ENCODE measurements around the gene SERAC1. TPM values are rescaled to one million over a fixed set of nuclear protein-coding genes. Genes with fewer than 3 reads are reported as not detected.

Gene SERAC1
- total and polyA plus RNA-seq, 4 donors: 2.0 to 4.4 (median 2.3) TPM

- DNase-seq (ENCODE audit: low spot score): no peak
- Histone ChIP-seq H3K9me3 (ENCODE audit: control insufficient read depth in 4 of 4, low read length in 3 of 4) (no peaks in the 10 kb centered on the region), H3K4me1 (ENCODE audit: control insufficient read depth in 4 of 4, insufficient read depth in 4 of 4, low read length in 3 of 4) (no peaks in the 10 kb centered on the region), H3K27ac (ENCODE audit: low read depth in 1 of 2, low read length in 2 of 2) (no peak overlapping the region), H3K27me3 (ENCODE audit: control insufficient read depth in 4 of 4, insufficient read depth in 4 of 4, low read length in 3 of 4) (no peaks in the 10 kb centered on the region), H3K4me3 (ENCODE audit: low read depth in 1 of 3, low read length in 3 of 3) (no peak overlapping the region), H3K9ac (ENCODE audit: low read depth in 1 of 2, low read length in 2 of 2) (no peak overlapping the region), H3K36me3 (ENCODE audit: control insufficient read depth in 4 of 4, insufficient read depth in 3 of 4, low read depth in 1 of 4, low read length in 3 of 4) (peaks cover 0 to 11% (median 3%) of the 10 kb centered on the region in 4 donors)
- 95% methylated on average over 6 of the region's 6 CpGs for WGBS
- TF ChIP-seq RAD21 (IDR thresholded peaks at IDR 0.05) (no peak), YY1 (IDR thresholded peaks at IDR 0.05) (no peak), FOXA1 (IDR thresholded peaks at IDR 0.05) (no peak), MAX (IDR thresholded peaks at IDR 0.05) (no peak), FOXA2 (IDR thresholded peaks at IDR 0.05) (no peak), TAF1 (conservative IDR thresholded peaks at IDR 0.05) (no peak)
Observed at GRCh38 chr6:158115508-158115907, 52.6 kb downstream of the SERAC1 start.

- no peak overlapping the region for H3K9ac ChIP-seq (ENCODE audit: low read depth in 1 of 2, low read length in 2 of 2)
- over 99% methylated on average over 4 of the region's 4 CpGs for WGBS
- H3K27me3 ChIP-seq (ENCODE audit: control insufficient read depth in 4 of 4, insufficient read depth in 4 of 4, low read length in 3 of 4): no peaks in the 10 kb centered on the region
- H3K4me1 ChIP-seq (ENCODE audit: control insufficient read depth in 4 of 4, insufficient read depth in 4 of 4, low read length in 3 of 4): no peaks in the 10 kb centered on the region
- H3K27ac ChIP-seq (ENCODE audit: low read depth in 1 of 2, low read length in 2 of 2): no peak overlapping the region
- no peak for DNase-seq (ENCODE audit: low spot score)
- TF ChIP-seq REST (IDR thresholded peaks at IDR 0.05) (no peak), HNF4G (IDR thresholded peaks at IDR 0.05) (no peak), EGR1 (IDR thresholded peaks at IDR 0.05; ENCODE audit: low read depth in 2 of 2) (no peak), ATF3 (IDR thresholded peaks at IDR 0.05) (no peak), JUND (IDR thresholded peaks at IDR 0.05) (no peak), ZBTB33 (IDR thresholded peaks at IDR 0.05) (no peak), NR2F2 (IDR thresholded peaks at IDR 0.05) (no peak)
- peaks cover 0 to 11% (median 3%) of the 10 kb centered on the region in 4 donors for H3K36me3 ChIP-seq (ENCODE audit: control insufficient read depth in 4 of 4, insufficient read depth in 3 of 4, low read depth in 1 of 4, low read length in 3 of 4)
- no peak overlapping the region for H3K4me3 ChIP-seq (ENCODE audit: low read depth in 1 of 3, low read length in 3 of 3)
- no peaks in the 10 kb centered on the region for H3K9me3 ChIP-seq (ENCODE audit: control insufficient read depth in 4 of 4, low read length in 3 of 4)
Observed at GRCh38 chr6:158115102-158115501, 53.0 kb downstream of the SERAC1 start.

- H3K27ac ChIP-seq (ENCODE audit: low read depth in 1 of 2, low read length in 2 of 2): no peak overlapping the region
- peaks cover 0 to 6% (median 3%) of the 10 kb centered on the region in 4 donors for H3K36me3 ChIP-seq (ENCODE audit: control insufficient read depth in 4 of 4, insufficient read depth in 3 of 4, low read depth in 1 of 4, low read length in 3 of 4)
- H3K4me3 ChIP-seq (ENCODE audit: low read depth in 1 of 3, low read length in 3 of 3): no peak overlapping the region
- H3K9ac ChIP-seq (ENCODE audit: low read depth in 1 of 2, low read length in 2 of 2): no peak overlapping the region
- no peak for DNase-seq (ENCODE audit: low spot score)
- no peaks in the 10 kb centered on the region for H3K4me1 ChIP-seq (ENCODE audit: control insufficient read depth in 4 of 4, insufficient read depth in 4 of 4, low read length in 3 of 4)
- no peaks in the 10 kb centered on the region for H3K9me3 ChIP-seq (ENCODE audit: control insufficient read depth in 4 of 4, low read length in 3 of 4)
- no peaks in the 10 kb centered on the region for H3K27me3 ChIP-seq (ENCODE audit: control insufficient read depth in 4 of 4, insufficient read depth in 4 of 4, low read length in 3 of 4)
- no peak for TF ChIP-seq REST (IDR thresholded peaks at IDR 0.05)
- TF ChIP-seq JUND (IDR thresholded peaks at IDR 0.05): no peak
- no peak for TF ChIP-seq GABPA (IDR thresholded peaks at IDR 0.05 in 1 of 2, conservative IDR thresholded peaks at IDR 0.05 in 1 of 2)
- TF ChIP-seq TAF1 (conservative IDR thresholded peaks at IDR 0.05): no peak
- no peak for TF ChIP-seq CTCF (IDR thresholded peaks at IDR 0.05; ENCODE audit: low read depth, low read length, missing input control)
Observed at GRCh38 chr6:158113802-158114201, 54.3 kb downstream of the SERAC1 start.
